ENCODE measurements around the gene OR52W1. TPM values are rescaled to one million over a fixed set of nuclear protein-coding genes. Genes with fewer than 3 reads are reported as not detected.

OR52W1 gene, protein sequence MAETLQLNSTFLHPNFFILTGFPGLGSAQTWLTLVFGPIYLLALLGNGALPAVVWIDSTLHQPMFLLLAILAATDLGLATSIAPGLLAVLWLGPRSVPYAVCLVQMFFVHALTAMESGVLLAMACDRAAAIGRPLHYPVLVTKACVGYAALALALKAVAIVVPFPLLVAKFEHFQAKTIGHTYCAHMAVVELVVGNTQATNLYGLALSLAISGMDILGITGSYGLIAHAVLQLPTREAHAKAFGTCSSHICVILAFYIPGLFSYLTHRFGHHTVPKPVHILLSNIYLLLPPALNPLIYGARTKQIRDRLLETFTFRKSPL
- not detected in 2 replicates for total RNA-seq

DNA sequence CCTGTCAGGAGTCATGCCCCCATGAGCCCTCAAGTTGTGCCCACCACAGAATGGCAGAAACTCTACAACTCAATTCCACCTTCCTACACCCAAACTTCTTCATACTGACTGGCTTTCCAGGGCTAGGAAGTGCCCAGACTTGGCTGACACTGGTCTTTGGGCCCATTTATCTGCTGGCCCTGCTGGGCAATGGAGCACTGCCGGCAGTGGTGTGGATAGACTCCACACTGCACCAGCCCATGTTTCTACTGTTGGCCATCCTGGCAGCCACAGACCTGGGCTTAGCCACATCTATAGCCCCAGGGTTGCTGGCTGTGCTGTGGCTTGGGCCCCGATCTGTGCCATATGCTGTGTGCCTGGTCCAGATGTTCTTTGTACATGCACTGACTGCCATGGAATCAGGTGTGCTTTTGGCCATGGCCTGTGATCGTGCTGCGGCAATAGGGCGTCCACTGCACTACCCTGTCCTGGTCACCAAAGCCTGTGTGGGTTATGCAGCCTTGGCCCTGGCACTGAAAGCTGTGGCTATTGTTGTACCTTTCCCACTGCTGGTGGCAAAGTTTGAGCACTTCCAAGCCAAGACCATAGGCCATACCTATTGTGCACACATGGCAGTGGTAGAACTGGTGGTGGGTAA is at the start of gene OR52W1:
Gene OR52W1, plus strand, starts transcription at position 51 of the 637 bp plus-strand sequence. Its CDS starts 0 bp downstream, at position 51.

GRCh38 chr11:6170226-6170625 is 28.8 kb upstream of the OR52W1 start, which contains the start of gene OR52B2:
Gene OR52B2 (minus strand): TSS chr11:6170326. CDS start chr11:6170326, 0 bp downstream.

DNA sequence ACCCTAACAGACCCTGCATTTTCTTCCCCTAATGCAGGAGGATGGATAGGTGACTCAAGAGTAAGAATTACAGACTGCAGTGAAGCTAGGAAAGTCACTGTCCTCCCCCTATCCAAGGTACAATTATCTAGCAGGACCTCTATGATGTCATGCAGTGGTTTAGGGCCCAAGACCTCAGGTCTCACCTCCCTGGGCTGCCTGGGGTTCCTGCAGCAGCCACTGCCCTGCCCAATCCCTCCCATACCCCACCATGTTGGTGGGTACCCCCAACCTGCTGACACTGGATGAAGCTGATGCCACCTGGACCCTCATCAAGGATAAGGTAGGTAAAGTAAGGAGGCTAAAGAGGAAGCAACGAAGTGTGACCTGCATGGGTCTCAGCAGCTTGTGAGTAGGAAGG is 6.3 kb downstream of the OR52W1 start, which contains the start of gene C11orf42:
Gene C11orf42, plus strand, starts transcription at position 192 of the 400 bp plus-strand sequence. Its CDS starts 59 bp downstream, at position 251.

GRCh38 chr11:6234387-6235107 is 35.5 kb downstream of the OR52W1 start, which contains the start of gene FHIP1B:
Gene FHIP1B (minus strand): TSS chr11:6234636. CDS start chr11:6224516, 10,120 bp downstream.

DNA sequence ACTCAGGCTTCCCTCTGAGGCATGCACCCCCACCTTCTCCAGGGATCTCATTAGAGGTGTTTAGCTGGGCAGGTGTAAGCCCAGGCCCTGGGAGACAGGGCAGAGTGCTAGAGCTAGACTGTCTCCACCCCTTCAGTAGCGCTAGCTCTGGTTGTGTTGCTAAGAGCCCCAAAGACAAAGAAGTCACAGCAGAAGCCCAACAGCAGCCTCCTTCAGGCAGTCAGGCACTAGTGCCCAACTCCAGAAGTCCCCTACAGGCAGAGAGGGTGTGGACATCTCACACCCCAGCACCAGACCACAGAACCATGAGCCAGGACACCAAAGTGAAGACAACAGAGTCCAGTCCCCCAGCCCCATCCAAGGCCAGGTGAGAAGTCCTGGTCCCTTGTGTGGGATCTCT is 39.9 kb downstream of the OR52W1 start, which contains the start of gene CNGA4:
Gene CNGA4, plus strand, starts transcription at position 188 of the 400 bp plus-strand sequence. Its CDS starts 118 bp downstream, at position 306.

Other genes with a start within 250 kb of the OR52W1 start
- not detected in 2 replicates for gene OR56A5, start 230.7 kb upstream of the OR52W1 start, total RNA-seq
- not detected in 2 replicates for gene OR52L1, start 212.2 kb upstream of the OR52W1 start, total RNA-seq
- gene OR56A4, start 192.3 kb upstream of the OR52W1 start, total RNA-seq, result not detected in 2 replicates
- gene OR56A1, start 168.5 kb upstream of the OR52W1 start, total RNA-seq, result not detected in 2 replicates
- not detected in 2 replicates for gene OR56B4, start 91.5 kb upstream of the OR52W1 start, total RNA-seq
- not detected in 2 replicates for gene OR52B2, start 28.9 kb upstream of the OR52W1 start, total RNA-seq
- gene C11orf42, start 6.3 kb downstream of the OR52W1 start, total RNA-seq, result not detected in 2 replicates
- 11.1 and 11.3 TPM in 2 replicates for gene FHIP1B, start 35.4 kb downstream of the OR52W1 start, total RNA-seq
- not detected in 2 replicates for gene CNGA4, start 39.9 kb downstream of the OR52W1 start, total RNA-seq
- not detected in 2 replicates for gene CCKBR, start 60.6 kb downstream of the OR52W1 start, total RNA-seq
- gene CAVIN3, start 121.3 kb downstream of the OR52W1 start, total RNA-seq, result 582 and 692 TPM in 2 replicates
- 49.5 and 55.6 TPM in 2 replicates for gene SMPD1, start 191.2 kb downstream of the OR52W1 start, total RNA-seq
- gene APBB1, start 219.9 kb downstream of the OR52W1 start, total RNA-seq, result 34.8 and 38.8 TPM in 2 replicates
- 0.27 TPM in 1 of 2 replicates, not detected in the other for gene HPX, start 241.8 kb downstream of the OR52W1 start, total RNA-seq

Measured in mammary microvascular endothelial cell (primary cell).